H1 (cell line): Measurements from ENCODE around the gene MYBPC2. TPM values are rescaled to one million over a fixed set of nuclear protein-coding genes. Genes with fewer than 3 reads are reported as not detected.

ENCODE experiments used
- CTCF ChIA-PET: fragments of 300-600 bp; sonication (Branson Sonifier 250); formaldehyde crosslinking; loops from one replicate; lab custom pipeline; 2021; ENCODE audit not compliant: partially characterized antibody; lab: Charles Lee
- POLR2A ChIA-PET: fragments of 300-600 bp; sonication (Branson Sonifier 250); formaldehyde crosslinking; loops from one replicate; lab custom pipeline; 2021; ENCODE audit warnings: inconsistent platforms; ENCODE audit not compliant: partially characterized antibody; lab: Charles Lee
- DNase-seq, 2 experiments: peaks; one replicate each; pipeline versions ENCODE4 v3.0.0 to v3.0.0-alpha.2; 2010 to 2022; ENCODE audit warnings: low spot score in 2 of 2, low read depth in 1 of 2, mixed read lengths in 1 of 2
- FAIRE-seq: peaks from 2 replicates; lab custom pipeline; 2011; peaks lifted over from hg19 to GRCh38; lab: Jason Lieb, UNC
- H2AFZ ChIP-seq: 2 replicates; pipeline ENCODE4 v1.8.1; 2012; ENCODE audit warnings: low read length, inconsistent platforms
- H2AK5ac ChIP-seq: 2 replicates; pipeline ENCODE4 v1.6.1; 2013; ENCODE audit warnings: low read depth, low read length
- H2BK120ac ChIP-seq: replicated peaks from 2 replicates; pipeline ENCODE3; 2013; ENCODE audit warnings: low read depth, low read length, inconsistent platforms
- H2BK12ac ChIP-seq: 2 replicates; pipeline ENCODE4 v1.6.1; 2013; ENCODE audit warnings: low read depth, low read length
- H2BK15ac ChIP-seq: 2 replicates; pipeline ENCODE4 v1.6.1; 2013; ENCODE audit warnings: low read length
- H2BK20ac ChIP-seq: 2 replicates; pipeline ENCODE4 v1.6.1; 2013; ENCODE audit warnings: low read length
- H2BK5ac ChIP-seq: 2 replicates; pipeline ENCODE4 v1.6.1; 2013; ENCODE audit warnings: low read depth, low read length
- H3K14ac ChIP-seq: 2 replicates; pipeline ENCODE4 v1.6.1; 2013; ENCODE audit warnings: inconsistent platforms; ENCODE audit not compliant: insufficient read length
- H3K18ac ChIP-seq: 2 replicates; pipeline ENCODE4 v1.6.1; 2013; ENCODE audit warnings: low read length; ENCODE audit errors: extremely low read depth
- H3K23ac ChIP-seq: 2 replicates; pipeline ENCODE4 v1.6.1; 2013; ENCODE audit warnings: inconsistent platforms; ENCODE audit not compliant: insufficient read length
- H3K23me2 ChIP-seq: 2 replicates; pipeline ENCODE4 v1.6.1; 2013; ENCODE audit warnings: low read depth, low read length
- H3K27ac ChIP-seq: 2 replicates; pipeline ENCODE4 v1.6.1; 2011; ENCODE audit warnings: low read depth, low read length, inconsistent platforms
- H3K27me3 ChIP-seq, 4 experiments: replicated peaks in 1 of 4; 1 replicate in 1 of 4; 2 replicates in 3 of 4; pipeline versions ENCODE4 v1.6.1 to v1.8.1; 2011 to 2013; ENCODE audit warnings: low read length in 3 of 4, mild to moderate bottlenecking in 3 of 4, inconsistent platforms in 2 of 4, mixed read lengths in 2 of 4, moderate library complexity in 1 of 4; ENCODE audit not compliant: control insufficient read depth in 3 of 4, insufficient read depth in 3 of 4; ENCODE audit errors: extremely low read depth in 1 of 4
- H3K36me3 ChIP-seq, 4 experiments: 2 replicates each; pipeline versions ENCODE4 v1.6.1 to v1.8.1; 2011 to 2013; ENCODE audit warnings: mild to moderate bottlenecking in 4 of 4, low read length in 3 of 4, moderate library complexity in 2 of 4, control low read depth in 1 of 4, inconsistent platforms in 1 of 4; ENCODE audit not compliant: insufficient read depth in 4 of 4, control insufficient read depth in 2 of 4
- H3K4ac ChIP-seq: replicated peaks from 2 replicates; pipeline ENCODE3; 2013; ENCODE audit warnings: low read length, low read depth, mixed read lengths, inconsistent platforms; ENCODE audit not compliant: insufficient read length
- H3K4me1 ChIP-seq, 4 experiments: replicated peaks in 1 of 4; 1 replicate in 1 of 4; 2 replicates in 3 of 4; pipeline versions ENCODE4 v1.6.1 to v1.8.1; 2011 to 2013; ENCODE audit warnings: low read length in 3 of 4, inconsistent platforms in 2 of 4, mixed read lengths in 1 of 4; ENCODE audit not compliant: insufficient read depth in 4 of 4, control insufficient read depth in 3 of 4
- H3K4me2 ChIP-seq, 2 experiments: 2 replicates each; pipeline versions ENCODE4 v1.6.1 to v1.8.1; 2011 to 2013; ENCODE audit warnings: low read depth in 2 of 2, low read length in 2 of 2, control low read depth in 1 of 2, inconsistent platforms in 1 of 2, mild to moderate bottlenecking in 1 of 2; ENCODE audit not compliant: insufficient read depth in 1 of 2
- H3K4me3 ChIP-seq, 4 experiments: fragments of 200-600, 300-600 bp in 1 of 4; sonication (generic), shearing (Covaris generic), sonication (Bioruptor Twin) in 1 of 4; 2 replicates each; pipeline versions ENCODE4 v1.5.1 to v1.8.1; 2011 to 2016; ENCODE audit warnings: low read length in 4 of 4, low read depth in 3 of 4, control low read depth in 2 of 4, inconsistent platforms in 2 of 4, mild to moderate bottlenecking in 2 of 4, mixed read lengths in 1 of 4, moderate library complexity in 1 of 4; ENCODE audit not compliant: insufficient read depth in 2 of 4; ENCODE audit errors: extremely low read depth in 1 of 4
- H3K56ac ChIP-seq: replicated peaks from 2 replicates; pipeline ENCODE3; 2013; ENCODE audit warnings: low read depth, mild to moderate bottlenecking, mixed read lengths, low read length, inconsistent platforms; ENCODE audit not compliant: insufficient read length
- H3K79me1 ChIP-seq: 2 replicates; pipeline ENCODE4 v1.6.1; 2013; ENCODE audit warnings: low read depth, low read length, control low read depth
- H3K79me2 ChIP-seq, 2 experiments: 2 replicates each; pipeline versions ENCODE4 v1.6.1 to v1.8.1; 2012 to 2013; ENCODE audit warnings: low read length in 2 of 2, mild to moderate bottlenecking in 2 of 2, inconsistent platforms in 1 of 2; ENCODE audit not compliant: insufficient read depth in 2 of 2, control insufficient read depth in 1 of 2
- H3K9ac ChIP-seq, 4 experiments: replicated peaks in 1 of 4; 1 replicate in 1 of 4; 2 replicates in 3 of 4; pipeline versions ENCODE4 v1.6.1 to v1.8.1; 2011 to 2013; ENCODE audit warnings: low read depth in 3 of 4, low read length in 3 of 4, control low read depth in 2 of 4, mild to moderate bottlenecking in 2 of 4, moderate library complexity in 2 of 4, inconsistent platforms in 1 of 4; ENCODE audit errors: extremely low read depth in 1 of 4
- H3K9me3 ChIP-seq, 2 experiments: 2 replicates each; pipeline versions ENCODE4 v1.6.1 to v1.8.1; 2012 to 2013; ENCODE audit warnings: mild to moderate bottlenecking in 2 of 2, moderate library complexity in 2 of 2, control low read depth in 1 of 2, inconsistent platforms in 1 of 2, low read depth in 1 of 2, low read length in 1 of 2, mixed read lengths in 1 of 2; ENCODE audit not compliant: insufficient read depth in 2 of 2
- H4K20me1 ChIP-seq, 2 experiments: replicated peaks in 1 of 2; 2 replicates each; pipeline versions ENCODE3 to v1.8.1; 2011 to 2013; ENCODE audit warnings: inconsistent platforms in 2 of 2, low read length in 2 of 2, mild to moderate bottlenecking in 1 of 2; ENCODE audit not compliant: insufficient read depth in 2 of 2, control insufficient read depth in 1 of 2
- H4K5ac ChIP-seq: 2 replicates; pipeline ENCODE4 v1.6.1; 2013; ENCODE audit warnings: low read length, low read depth, mixed read lengths, inconsistent platforms; ENCODE audit not compliant: insufficient read length
- H4K8ac ChIP-seq: 2 replicates; pipeline ENCODE4 v1.8.0; 2013; ENCODE audit warnings: mild to moderate bottlenecking, moderate library complexity, low read length, inconsistent platforms; ENCODE audit not compliant: insufficient read depth; ENCODE audit errors: extremely low read depth
- H4K91ac ChIP-seq: replicated peaks from 2 replicates; pipeline ENCODE3; 2013; ENCODE audit warnings: low read length, mixed read lengths, inconsistent platforms; ENCODE audit not compliant: insufficient read length
- HDAC6 ChIP-seq: IDR thresholded peaks from one replicate; pipeline ENCODE4 v1.7.1; 2012; ENCODE audit warnings: low read depth, mild to moderate bottlenecking, inconsistent platforms, low read length, moderate library complexity
- WGBS, 2 experiments: shearing (Covaris generic) in 1 of 2; methylation state at CpG; one replicate each; pipeline versions ENCODE4 v1.1.6 to v1.1.7; 2013 to 2015; ENCODE audit warnings: low lambda C conversion rate in 2 of 2, mixed read lengths in 2 of 2, inconsistent platforms in 1 of 2, low coverage in 1 of 2, missing lambda C conversion rate in 1 of 2; ENCODE audit not compliant: insufficient replicate concordance in 2 of 2, insufficient coverage in 1 of 2, insufficient read length in 1 of 2; ENCODE audit errors: extremely low coverage in 1 of 2, missing lambda C conversion rate in 1 of 2; 5-methylcytosine and 5-hydroxymethylcytosine counted together
- polyA plus RNA-seq, 7 experiments: library from polyadenylated mRNA; depleted of rRNA in 3 of 7; stranded (reverse) in 5 of 7; unstranded in 2 of 7; fragments of >200 nt in 5 of 7; fragments of 200-250 nt in 2 of 7; gene quantifications; 1 replicate in 5 of 7; 2 replicates in 1 of 7; 4 replicates in 1 of 7; pipeline versions ENCODE4 v1.2.1 to v1.2.3, GENCODE V29; 2011 to 2013; ENCODE audit warnings: missing spikeins in 2 of 7, mixed read lengths in 2 of 7
- total RNA-seq: library from RNA; stranded (reverse); fragmentation: NEBNext Ultra II Directional; extraction: Animal tissue kit (Norgen Biotek cat#: 25700); gene quantifications from 2 replicates; pipeline ENCODE4 v1.2.1, GENCODE V29; 2021

MYBPC2 gene
- total and polyA plus RNA-seq, 2 of the 8 experiments (the other 6 are each of a cell fraction or from before 2014, with no cell fraction given): 1.8 to 3.1 TPM

- Histone ChIP-seq H2BK15ac (peak overlapping the region; percentile 61; the same call in 1 of the 2 replicates), H2AFZ (peak overlapping the region; percentile 71; the same call in 1 of the 2 replicates), H4K5ac (no peak overlapping the region), H3K79me2 (no peaks in the 10 kb centered on the region), H4K8ac (peak overlapping the region; percentile 88; the same call in 1 of the 2 replicates), H3K23me2 (no peaks in the 10 kb centered on the region), H3K36me3 (no peaks in the 10 kb centered on the region), H2BK5ac (no peak overlapping the region), H3K27ac (no peak overlapping the region), H3K4me3 (no peak overlapping the region), H3K18ac (no peak overlapping the region), H2BK120ac (no peak overlapping the region), H2AK5ac (no peak overlapping the region), H3K9ac (no peak overlapping the region), H3K9me3 (no peaks in the 10 kb centered on the region), H2BK20ac (no peak overlapping the region), H3K27me3 (no peaks in the 10 kb centered on the region), H3K14ac (no peak overlapping the region), H4K91ac (peak overlapping the region; percentile 84), H4K20me1 (no peaks in the 10 kb centered on the region), H2BK12ac (no peak overlapping the region), H3K79me1 (no peaks in the 10 kb centered on the region), H3K23ac (no peak overlapping the region), H3K4me1 (peaks cover 0 to 10% (median 2%) of the 10 kb centered on the region in 4 experiments; a peak in 5 of 7 replicates), H3K56ac (no peak overlapping the region), H3K4ac (no peak overlapping the region), H3K4me2 (no peak overlapping the region)
- CTCF ChIA-PET: interaction anchor here (0.6 to 3.8 kb wide), 32 partner anchors 8 to 300 kb away, joined by 3 to 21 read pairs (median 6); partner anchors contain the start of genes NR1H2 and SPIB
- 47% methylated on average over 28 of the region's 28 CpGs; no CpG with 5 or more reads in 1 of the 2 experiments for WGBS, 2 experiments
- DNase-seq: peak in 1 of 2 experiments; percentile 84
- POLR2A ChIA-PET: interaction anchor here (0.7 to 1.6 kb wide), 6 partner anchors 15 to 332 kb away, joined by 3 to 4 read pairs (median 3); partner anchors contain the start of genes EMC10, GARIN5A and MYBPC2
- peak; percentile 55 for FAIRE-seq
- TF ChIP-seq HDAC6: no peak
These were observed 28.6 kb downstream of the MYBPC2 start for GRCh38 chr19:50461066-50461875.
